Osteocyte (in vitro differentiated cells): Measurements from ENCODE around the gene LAMTOR4. TPM values are rescaled to one million over a fixed set of nuclear protein-coding genes. Genes with fewer than 3 reads are reported as not detected.
A peak's percentile ranks its signal among the peaks of the same experiment; 100 is the strongest.

ENCODE experiments used
- DNase-seq: peaks from one replicate; pipeline ENCODE4 v3.0.0; 2021; ENCODE audit warnings: mixed read lengths; ENCODE audit not compliant: unreplicated experiment; ENCODE audit errors: extremely low spot score
- H3K27ac Mint-ChIP-seq: one replicate; pipeline ENCODE4 v1.8.0; 2021; ENCODE audit warnings: mild to moderate bottlenecking, mixed read lengths; ENCODE audit not compliant: unreplicated experiment
- H3K27me3 Mint-ChIP-seq: one replicate; pipeline ENCODE4 v1.8.0; 2021; ENCODE audit warnings: mixed read lengths; ENCODE audit not compliant: unreplicated experiment
- H3K36me3 Mint-ChIP-seq: one replicate; pipeline ENCODE4 v1.8.0; 2021; ENCODE audit warnings: mixed read lengths; ENCODE audit not compliant: unreplicated experiment
- H3K4me1 Mint-ChIP-seq: one replicate; pipeline ENCODE4 v1.8.0; 2021; ENCODE audit warnings: mixed read lengths; ENCODE audit not compliant: unreplicated experiment
- H3K4me3 Mint-ChIP-seq: one replicate; pipeline ENCODE4 v1.8.0; 2021; ENCODE audit warnings: mild to moderate bottlenecking, moderate library complexity, mixed read lengths; ENCODE audit not compliant: unreplicated experiment
- H3K9me3 Mint-ChIP-seq: one replicate; pipeline ENCODE4 v1.8.0; 2021; ENCODE audit warnings: mixed read lengths; ENCODE audit not compliant: unreplicated experiment
- total RNA-seq: library from RNA; stranded (reverse); gene quantifications from 2 replicates; pipeline ENCODE4 v1.2.1, GENCODE V29; 2021
- TF ChIP-seq, protein P1 (sequence below): fragments of 200-600 bp; sonication (generic); IDR thresholded peaks from 2 replicates; pipeline ENCODE4 v1.5.0; 2021; ENCODE audit warnings: antibody characterized with exemption, mild to moderate bottlenecking, moderate library complexity

Gene LAMTOR4
- total RNA-seq, 1 donor from 2014 or later, result 111 TPM

DNA sequence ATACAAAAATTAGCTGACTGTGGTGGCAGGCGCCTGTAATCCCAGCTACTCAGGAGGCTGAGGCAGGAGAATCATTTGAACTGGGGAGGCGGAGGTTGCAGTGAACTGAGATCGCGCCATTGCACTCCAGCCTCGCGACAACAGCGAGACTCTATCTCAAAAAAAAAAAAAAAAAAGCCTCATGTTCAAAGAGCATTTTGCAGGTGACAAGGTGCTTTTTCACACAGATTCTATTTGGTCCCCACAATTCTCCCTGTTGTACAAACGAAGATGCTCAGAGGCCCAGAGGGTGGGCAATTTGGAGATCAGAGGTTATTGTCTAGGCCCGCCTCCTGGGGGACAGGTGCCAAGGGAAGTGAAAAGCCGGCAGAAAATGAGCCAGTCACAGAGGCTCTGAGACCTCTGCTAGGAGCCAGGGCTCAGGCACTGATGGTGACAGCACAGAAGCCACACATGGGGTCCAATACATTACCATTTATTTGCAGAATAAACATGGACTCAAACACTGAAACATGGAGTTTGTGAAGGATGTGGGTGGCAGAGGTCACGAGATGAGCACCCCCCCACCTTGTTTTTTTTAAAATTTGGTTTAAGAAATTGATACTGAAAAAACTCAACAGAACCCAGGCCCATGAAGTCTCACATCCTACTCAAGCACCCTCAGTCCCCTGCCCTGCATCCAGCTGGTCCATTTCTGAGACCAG, 20.6 kb downstream of the LAMTOR4 start:
- H3K27ac Mint-ChIP-seq, result no peak overlapping the region
- TF ChIP-seq, protein P1, sequence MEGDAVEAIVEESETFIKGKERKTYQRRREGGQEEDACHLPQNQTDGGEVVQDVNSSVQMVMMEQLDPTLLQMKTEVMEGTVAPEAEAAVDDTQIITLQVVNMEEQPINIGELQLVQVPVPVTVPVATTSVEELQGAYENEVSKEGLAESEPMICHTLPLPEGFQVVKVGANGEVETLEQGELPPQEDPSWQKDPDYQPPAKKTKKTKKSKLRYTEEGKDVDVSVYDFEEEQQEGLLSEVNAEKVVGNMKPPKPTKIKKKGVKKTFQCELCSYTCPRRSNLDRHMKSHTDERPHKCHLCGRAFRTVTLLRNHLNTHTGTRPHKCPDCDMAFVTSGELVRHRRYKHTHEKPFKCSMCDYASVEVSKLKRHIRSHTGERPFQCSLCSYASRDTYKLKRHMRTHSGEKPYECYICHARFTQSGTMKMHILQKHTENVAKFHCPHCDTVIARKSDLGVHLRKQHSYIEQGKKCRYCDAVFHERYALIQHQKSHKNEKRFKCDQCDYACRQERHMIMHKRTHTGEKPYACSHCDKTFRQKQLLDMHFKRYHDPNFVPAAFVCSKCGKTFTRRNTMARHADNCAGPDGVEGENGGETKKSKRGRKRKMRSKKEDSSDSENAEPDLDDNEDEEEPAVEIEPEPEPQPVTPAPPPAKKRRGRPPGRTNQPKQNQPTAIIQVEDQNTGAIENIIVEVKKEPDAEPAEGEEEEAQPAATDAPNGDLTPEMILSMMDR, result no peak
- H3K27me3 Mint-ChIP-seq, result peaks cover 15% of the 10 kb centered on the region
- no peaks in the 10 kb centered on the region for H3K9me3 Mint-ChIP-seq
- no peak overlapping the region for H3K4me3 Mint-ChIP-seq
- no peak for DNase-seq
- peaks cover 24% of the 10 kb centered on the region for H3K4me1 Mint-ChIP-seq
- H3K36me3 Mint-ChIP-seq, result peaks cover 4% of the 10 kb centered on the region

DNA sequence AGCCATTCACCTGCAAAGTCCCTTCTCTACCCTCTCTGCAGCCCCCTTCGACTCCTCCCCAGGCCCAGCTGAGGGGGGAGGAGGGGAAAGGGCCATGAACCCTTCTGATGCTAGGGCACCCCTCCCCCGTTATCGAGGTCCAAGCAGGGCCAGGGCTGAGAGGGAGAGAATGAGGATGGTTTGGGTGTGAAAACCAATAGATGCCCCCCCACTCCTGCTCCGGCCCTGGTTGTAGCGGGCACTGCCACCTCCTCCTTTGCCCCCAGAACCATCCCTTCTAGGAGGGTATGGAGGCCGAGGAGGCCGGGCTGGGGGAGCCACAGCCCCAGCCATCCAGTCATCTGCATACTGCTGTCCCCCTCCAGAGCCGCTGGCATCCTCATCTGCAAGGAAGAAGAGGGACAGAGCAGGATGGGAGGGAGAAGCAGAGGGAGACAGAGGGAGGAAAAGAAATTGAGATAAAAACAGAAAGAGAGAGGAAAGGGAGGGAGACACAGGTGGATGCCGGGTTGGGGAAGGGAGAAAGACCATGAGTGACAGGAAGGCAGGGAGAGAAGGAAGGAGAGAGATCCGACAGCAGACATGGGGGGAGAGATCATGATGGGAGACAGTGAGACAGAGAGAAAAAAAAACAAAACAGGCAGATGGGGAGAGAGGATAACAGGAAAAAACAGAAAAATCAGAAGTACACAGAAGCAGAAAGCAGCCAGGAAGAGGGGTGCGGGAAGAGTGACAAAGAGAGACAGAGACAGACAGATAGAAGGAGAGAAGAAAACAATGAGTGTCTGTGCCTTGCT, 21.6 kb downstream of the LAMTOR4 start:
- TF ChIP-seq, protein P1, result no peak
- Mint-ChIP-seq H3K27me3 (peaks cover 15% of the 10 kb centered on the region), H3K27ac (no peak overlapping the region), H3K36me3 (peaks cover 4% of the 10 kb centered on the region), H3K4me3 (peak overlapping the region; percentile 38), H3K9me3 (no peaks in the 10 kb centered on the region), H3K4me1 (peaks cover 26% of the 10 kb centered on the region)
- no peak for DNase-seq

DNA sequence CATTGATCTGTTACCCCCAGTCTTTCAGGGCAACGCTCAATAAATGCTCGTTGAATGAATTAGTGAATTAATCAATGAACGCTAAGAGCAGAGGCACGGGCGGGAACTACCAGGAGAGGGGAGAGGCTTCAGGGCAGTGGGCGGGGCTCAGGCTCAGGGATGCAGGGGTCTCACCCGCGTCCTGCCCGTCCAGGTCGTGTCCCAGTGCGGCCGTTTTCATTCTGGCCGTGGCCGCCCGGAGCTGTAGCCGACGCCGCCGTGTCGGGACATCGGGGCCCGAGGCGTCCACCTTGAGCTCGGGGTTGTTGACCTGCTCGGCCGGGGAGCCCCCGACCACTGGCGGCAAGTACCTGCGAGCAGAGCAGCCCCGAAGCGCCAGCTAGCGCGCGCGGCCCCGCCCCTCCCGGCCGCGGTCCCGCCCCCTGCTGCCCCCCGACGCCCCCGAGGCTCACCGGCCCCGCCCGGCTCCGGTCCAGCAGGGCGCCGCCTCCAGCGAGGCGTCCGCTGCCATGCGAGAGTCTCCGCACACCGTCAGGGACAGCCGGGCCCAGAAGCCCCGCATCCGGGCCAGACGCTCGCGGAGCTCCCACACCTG, 22.5 kb downstream of the LAMTOR4 start:
- Mint-ChIP-seq H3K36me3 (peaks cover 4% of the 10 kb centered on the region), H3K27ac (no peak overlapping the region), H3K4me1 (peaks cover 30% of the 10 kb centered on the region), H3K9me3 (no peaks in the 10 kb centered on the region), H3K27me3 (peaks cover 12% of the 10 kb centered on the region), H3K4me3 (no peak overlapping the region)
- TF ChIP-seq, protein P1, result no peak
- DNase-seq, result no peak

DNA sequence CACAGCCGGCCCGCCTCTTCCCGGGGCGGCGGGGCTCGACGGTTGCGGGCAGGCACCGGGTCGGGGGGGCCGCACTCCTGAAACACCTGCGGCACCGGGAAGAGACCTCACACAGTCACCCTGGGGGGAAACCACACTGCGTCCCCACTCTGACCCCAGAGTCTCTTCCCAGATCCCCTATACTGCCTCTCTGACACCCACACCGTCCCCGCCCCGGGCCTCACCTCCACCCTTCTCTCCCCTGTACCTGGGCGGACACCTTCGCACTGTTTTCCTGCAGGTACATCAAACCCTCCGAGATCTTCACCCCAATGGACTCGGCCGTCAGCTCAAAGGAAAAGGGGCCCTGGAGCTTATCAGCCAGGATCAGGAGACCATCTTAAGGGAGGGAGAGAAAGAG, 23.1 kb downstream of the LAMTOR4 start:
- Mint-ChIP-seq H3K27me3 (peaks cover 7% of the 10 kb centered on the region), H3K4me1 (peaks cover 34% of the 10 kb centered on the region), H3K4me3 (peak overlapping the region; percentile 39), H3K36me3 (peaks cover 4% of the 10 kb centered on the region), H3K27ac (no peak overlapping the region), H3K9me3 (no peaks in the 10 kb centered on the region)
- TF ChIP-seq, protein P1, result no peak
- DNase-seq, result no peak
